HG03575 (cell line): ENCODE data around the gene LCN2.
"Not testable (repeated sequence)": the region's sequence is repeated elsewhere in the genome, so short reads cannot be mapped to it uniquely, and the experiment has no call there.

Source experiments
- ATAC-seq: cut with Tn5 transposase; IDR thresholded peaks from one replicate; pipeline ENCODE4 v1.9.1; 2021; ENCODE audit not compliant: unreplicated experiment, insufficient number of reproducible peaks, low FRiP score; ENCODE audit errors: extremely low read depth

Gene LCN2

GRCh38 chr9:128161215-128161902 lies 12.1 kb downstream of the LCN2 start:
- no peak for ATAC-seq

GRCh38 chr9:128162215-128163026 lies 13.2 kb downstream of the LCN2 start:
- no peak for ATAC-seq

GRCh38 chr9:128163027-128163515 lies 13.8 kb downstream of the LCN2 start:
- ATAC-seq: no peak

- ATAC-seq: no peak
These were observed 14.5 kb downstream of the LCN2 start for GRCh38 chr9:128163523-128164306.

- ATAC-seq: no peak
These were observed 15.1 kb downstream of the LCN2 start for GRCh38 chr9:128164307-128164885.

GRCh38 chr9:128166169-128166568 lies 16.9 kb downstream of the LCN2 start:
- no peak for ATAC-seq

- ATAC-seq: no peak
These were observed 18.0 kb downstream of the LCN2 start for GRCh38 chr9:128167209-128167608.

GRCh38 chr9:128168731-128169308 lies 19.6 kb downstream of the LCN2 start:
- no peak for ATAC-seq

- ATAC-seq: no peak
These were observed 20.2 kb downstream of the LCN2 start for GRCh38 chr9:128169492-128169891.

- no peak for ATAC-seq
These were observed 20.7 kb downstream of the LCN2 start for GRCh38 chr9:128169925-128170324.

- ATAC-seq: no peak
These were observed 24.8 kb downstream of the LCN2 start for GRCh38 chr9:128174062-128174461.

GRCh38 chr9:128175102-128175563 lies 25.9 kb downstream of the LCN2 start:
- no peak for ATAC-seq

- no peak for ATAC-seq
These were observed 26.5 kb downstream of the LCN2 start for GRCh38 chr9:128175726-128176125.

- ATAC-seq: no peak
These were observed 29.7 kb downstream of the LCN2 start for GRCh38 chr9:128178806-128179431.

GRCh38 chr9:128180001-128180400 lies 30.7 kb downstream of the LCN2 start:
- ATAC-seq: no peak

GRCh38 chr9:128180447-128180846 lies 31.2 kb downstream of the LCN2 start:
- no peak for ATAC-seq

- not testable (repeated sequence) for ATAC-seq
These were observed 32.2 kb downstream of the LCN2 start for GRCh38 chr9:128181480-128181879.

- ATAC-seq: no peak
These were observed 33.8 kb downstream of the LCN2 start for GRCh38 chr9:128182893-128183588.
